Parathyroid adenoma (tissue), 2 donors: ENCODE results near the gene MICOS13.

Experiments used
- H2AFZ ChIP-seq: fragments of 300-600 bp; sonication (generic); one replicate; pipeline ENCODE4 v1.7.0; 2017; ENCODE audit warnings: antibody characterized with exemption, mild to moderate bottlenecking
- H3K27ac ChIP-seq: fragments of 300-600 bp; sonication (generic); one replicate; pipeline ENCODE4 v1.7.0; 2017
- H3K27me3 ChIP-seq: fragments of 300-600 bp; sonication (generic); one replicate; pipeline ENCODE4 v1.7.0; 2017; ENCODE audit warnings: low read length; ENCODE audit not compliant: control insufficient read depth, insufficient read depth
- H3K36me3 ChIP-seq: fragments of 300-600 bp; sonication (generic); one replicate; pipeline ENCODE4 v1.7.0; 2017; ENCODE audit warnings: low read length; ENCODE audit not compliant: control insufficient read depth, insufficient read depth
- H3K4me1 ChIP-seq: fragments of 300-600 bp; sonication (generic); one replicate; pipeline ENCODE4 v1.7.0; 2017; ENCODE audit warnings: control low read depth
- H3K4me2 ChIP-seq: fragments of 300-600 bp; sonication (generic); one replicate; pipeline ENCODE4 v1.7.0; 2017; ENCODE audit warnings: low read length
- H3K4me3 ChIP-seq: fragments of 300-600 bp; sonication (generic); one replicate; pipeline ENCODE4 v1.7.0; 2017; ENCODE audit warnings: low read depth, low read length
- H3K79me2 ChIP-seq: fragments of 300-600 bp; sonication (generic); one replicate; pipeline ENCODE4 v1.7.0; 2017; ENCODE audit warnings: control low read depth
- H3K9ac ChIP-seq: fragments of 300-600 bp; sonication (generic); one replicate; pipeline ENCODE4 v1.7.0; 2017; ENCODE audit warnings: mild to moderate bottlenecking
- H3K9me3 ChIP-seq: fragments of 300-600 bp; sonication (generic); one replicate; pipeline ENCODE4 v1.7.0; 2017; ENCODE audit warnings: low read length; ENCODE audit not compliant: control insufficient read depth
- TF ChIP-seq, protein P1 (sequence below): fragments of 300-600 bp; sonication (generic); IDR thresholded peaks from one replicate; pipeline ENCODE4 v1.7.0; 2017; ENCODE audit warnings: antibody characterized with exemption, mild to moderate bottlenecking
- donor health status: primary hyperparathyroidism.

Gene MICOS13

GRCh38 chr19:5687360-5688198 is 7.3 kb upstream of the MICOS13 start:
- peak overlapping the region; percentile 29 for H2AFZ ChIP-seq
- no peaks in the 10 kb centered on the region for H3K27me3 ChIP-seq
- H3K4me2 ChIP-seq = peak overlapping the region; percentile 85
- no peak overlapping the region for H3K27ac ChIP-seq
- TF ChIP-seq, protein P1, sequence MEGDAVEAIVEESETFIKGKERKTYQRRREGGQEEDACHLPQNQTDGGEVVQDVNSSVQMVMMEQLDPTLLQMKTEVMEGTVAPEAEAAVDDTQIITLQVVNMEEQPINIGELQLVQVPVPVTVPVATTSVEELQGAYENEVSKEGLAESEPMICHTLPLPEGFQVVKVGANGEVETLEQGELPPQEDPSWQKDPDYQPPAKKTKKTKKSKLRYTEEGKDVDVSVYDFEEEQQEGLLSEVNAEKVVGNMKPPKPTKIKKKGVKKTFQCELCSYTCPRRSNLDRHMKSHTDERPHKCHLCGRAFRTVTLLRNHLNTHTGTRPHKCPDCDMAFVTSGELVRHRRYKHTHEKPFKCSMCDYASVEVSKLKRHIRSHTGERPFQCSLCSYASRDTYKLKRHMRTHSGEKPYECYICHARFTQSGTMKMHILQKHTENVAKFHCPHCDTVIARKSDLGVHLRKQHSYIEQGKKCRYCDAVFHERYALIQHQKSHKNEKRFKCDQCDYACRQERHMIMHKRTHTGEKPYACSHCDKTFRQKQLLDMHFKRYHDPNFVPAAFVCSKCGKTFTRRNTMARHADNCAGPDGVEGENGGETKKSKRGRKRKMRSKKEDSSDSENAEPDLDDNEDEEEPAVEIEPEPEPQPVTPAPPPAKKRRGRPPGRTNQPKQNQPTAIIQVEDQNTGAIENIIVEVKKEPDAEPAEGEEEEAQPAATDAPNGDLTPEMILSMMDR = no peak
- no peaks in the 10 kb centered on the region for H3K36me3 ChIP-seq
- H3K9me3 ChIP-seq = no peaks in the 10 kb centered on the region
- H3K9ac ChIP-seq = no peak overlapping the region
- no peaks in the 10 kb centered on the region for H3K4me1 ChIP-seq
- H3K79me2 ChIP-seq = peaks cover 14% of the 10 kb centered on the region
- peak overlapping the region; percentile 64 for H3K4me3 ChIP-seq

DNA sequence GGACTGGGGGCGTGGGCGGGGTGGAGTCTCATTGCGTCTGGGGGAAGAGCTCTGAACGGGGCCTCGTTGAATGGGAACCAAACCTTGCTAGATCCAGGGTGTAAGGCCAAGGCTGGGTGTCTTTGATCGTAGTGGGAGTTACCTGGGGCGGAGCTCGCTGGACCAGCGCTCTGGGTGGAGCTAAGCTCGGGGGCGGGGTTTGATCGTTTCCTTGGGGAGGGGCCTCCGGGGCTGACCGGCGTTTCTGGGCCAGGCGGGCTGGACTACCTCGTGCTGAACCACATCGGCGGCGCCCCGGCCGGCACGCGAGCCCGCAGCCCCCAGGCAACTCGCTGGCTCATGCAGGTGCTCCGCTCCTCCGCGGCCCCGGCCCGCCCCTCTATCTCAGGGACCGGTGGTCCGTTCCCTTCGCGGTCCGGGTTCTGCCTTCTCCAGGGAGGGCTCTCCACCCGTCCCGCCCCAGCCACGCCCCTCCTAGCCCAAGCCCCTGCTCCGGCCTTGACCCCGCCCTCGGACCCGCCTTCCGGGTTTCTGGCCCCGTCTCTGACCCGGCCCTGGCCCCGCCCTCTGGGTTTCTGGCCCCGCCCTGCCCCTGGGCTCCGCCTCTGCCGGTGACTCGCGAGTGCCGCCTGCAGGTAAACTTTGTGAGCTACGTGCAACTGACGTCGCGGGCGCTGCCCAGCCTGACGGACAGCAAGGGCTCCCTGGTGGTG is 6.5 kb upstream of the MICOS13 start:
- TF ChIP-seq, protein P1 = peak; percentile 66
- H3K4me2 ChIP-seq = peak overlapping the region; percentile 85
- H3K27me3 ChIP-seq = no peaks in the 10 kb centered on the region
- H3K27ac ChIP-seq = no peak overlapping the region
- H3K79me2 ChIP-seq = peaks cover 10% of the 10 kb centered on the region
- no peak overlapping the region for H3K9ac ChIP-seq
- no peaks in the 10 kb centered on the region for H3K9me3 ChIP-seq
- no peaks in the 10 kb centered on the region for H3K36me3 ChIP-seq
- H3K4me3 ChIP-seq = peak overlapping the region; percentile 64
- peak overlapping the region; percentile 29 for H2AFZ ChIP-seq
- no peaks in the 10 kb centered on the region for H3K4me1 ChIP-seq

GRCh38 chr19:5686326-5686646 is 6.0 kb upstream of the MICOS13 start:
- no peak overlapping the region for H3K4me3 ChIP-seq
- peak overlapping the region; percentile 85 for H3K4me2 ChIP-seq
- TF ChIP-seq, protein P1 = no peak
- H3K9ac ChIP-seq = no peak overlapping the region
- H3K27me3 ChIP-seq = no peaks in the 10 kb centered on the region
- no peaks in the 10 kb centered on the region for H3K36me3 ChIP-seq
- H2AFZ ChIP-seq = peak overlapping the region; percentile 29
- H3K4me1 ChIP-seq = no peaks in the 10 kb centered on the region
- H3K9me3 ChIP-seq = no peaks in the 10 kb centered on the region
- no peak overlapping the region for H3K27ac ChIP-seq
- H3K79me2 ChIP-seq = peaks cover 8% of the 10 kb centered on the region

- H3K27ac ChIP-seq = no peak overlapping the region
- TF ChIP-seq, protein P1 = no peak
Measured at GRCh38 chr19:5684694-5685430, 4.5 kb upstream of the MICOS13 start.

More at GRCh38 chr19:5684694-5685430, 4.5 kb upstream of the MICOS13 start:
- Histone ChIP-seq H2AFZ (no peak overlapping the region), H3K9ac (no peak overlapping the region), H3K36me3 (no peaks in the 10 kb centered on the region), H3K4me1 (no peaks in the 10 kb centered on the region), H3K79me2 (no peaks in the 10 kb centered on the region), H3K9me3 (no peaks in the 10 kb centered on the region), H3K27me3 (no peaks in the 10 kb centered on the region), H3K4me2 (no peak overlapping the region), H3K4me3 (no peak overlapping the region)
